Liver (tissue), 9 donors: ENCODE data around the gene IP6K3. TPM values are rescaled to one million over a fixed set of nuclear protein-coding genes. Genes with fewer than 3 reads are reported as not detected.

ENCODE experiments used
- DNase-seq: peaks from one replicate; pipeline ENCODE4 v3.0.0-alpha.2; 2017; ENCODE audit warnings: low spot score
- H3K27ac ChIP-seq, 2 donors: one replicate each; pipeline ENCODE4 v1.7.0; 2013; ENCODE audit warnings: inconsistent platforms in 2 of 2, low read length in 2 of 2, control low read depth in 1 of 2, low read depth in 1 of 2, mild to moderate bottlenecking in 1 of 2
- H3K27me3 ChIP-seq, 4 donors: one replicate each; pipeline versions ENCODE4 v1.6.1 to v1.7.0; 2013; ENCODE audit warnings: low read length in 3 of 4, inconsistent platforms in 1 of 4, mild to moderate bottlenecking in 1 of 4, moderate library complexity in 1 of 4; ENCODE audit not compliant: control insufficient read depth in 4 of 4, insufficient read depth in 4 of 4
- H3K36me3 ChIP-seq, 4 donors: one replicate each; pipeline versions ENCODE4 v1.6.1 to v1.7.0; 2013; ENCODE audit warnings: low read length in 3 of 4, mild to moderate bottlenecking in 3 of 4, low read depth in 1 of 4, moderate library complexity in 1 of 4; ENCODE audit not compliant: control insufficient read depth in 4 of 4, insufficient read depth in 3 of 4
- H3K4me1 ChIP-seq, 4 donors: one replicate each; pipeline versions ENCODE4 v1.6.1 to v1.7.0; 2013; ENCODE audit warnings: low read length in 3 of 4, mild to moderate bottlenecking in 3 of 4, moderate library complexity in 1 of 4; ENCODE audit not compliant: control insufficient read depth in 4 of 4, insufficient read depth in 4 of 4
- H3K4me3 ChIP-seq, 3 donors: one replicate each; pipeline versions ENCODE4 v1.6.1 to v1.7.0; 2013; ENCODE audit warnings: low read length in 3 of 3, control low read depth in 1 of 3, low read depth in 1 of 3, mild to moderate bottlenecking in 1 of 3
- H3K9ac ChIP-seq, 2 donors: one replicate each; pipeline ENCODE4 v1.7.0; 2013; ENCODE audit warnings: low read length in 2 of 2, mild to moderate bottlenecking in 2 of 2, moderate library complexity in 2 of 2, control low read depth in 1 of 2, low read depth in 1 of 2
- H3K9me3 ChIP-seq, 4 donors: one replicate each; pipeline versions ENCODE4 v1.6.1 to v1.7.0; 2013; ENCODE audit warnings: low read length in 3 of 4; ENCODE audit not compliant: control insufficient read depth in 4 of 4
- ATF3 ChIP-seq: IDR thresholded peaks from 2 replicates; pipeline ENCODE4 v1.6.1; 2016; ENCODE audit warnings: antibody characterized with exemption
- HNF4A ChIP-seq, 2 donors: conservative IDR thresholded peaks; 2 replicates each; pipeline ENCODE4 v1.6.1; 2016; ENCODE audit warnings: antibody characterized with exemption in 2 of 2, mild to moderate bottlenecking in 2 of 2
- HNF4G ChIP-seq: IDR thresholded peaks from 2 replicates; pipeline ENCODE4 v1.6.1; 2016; ENCODE audit warnings: antibody characterized with exemption
- NR2F2 ChIP-seq: IDR thresholded peaks from 2 replicates; pipeline ENCODE4 v1.6.1; 2016; ENCODE audit warnings: antibody characterized with exemption
- RXRA ChIP-seq, 2 donors: IDR thresholded peaks; 2 replicates each; pipeline ENCODE4 v1.6.1; 2017 to 2018; ENCODE audit warnings: antibody characterized with exemption in 2 of 2, mild to moderate bottlenecking in 1 of 2
- SP1 ChIP-seq: IDR thresholded peaks from 2 replicates; pipeline ENCODE4 v1.6.1; 2018; ENCODE audit warnings: antibody characterized with exemption, mild to moderate bottlenecking
- TAF1 ChIP-seq: conservative IDR thresholded peaks from 2 replicates; pipeline ENCODE4 v1.6.1; 2016; ENCODE audit warnings: antibody characterized with exemption, mild to moderate bottlenecking
- WGBS: extraction: QIAGEN DNeasy Blood & Tissue Kit; methylation state at CpG from one replicate; pipeline ENCODE4 v1.1.7; 2013; 5-methylcytosine and 5-hydroxymethylcytosine counted together
- polyA plus RNA-seq, 2 donors: library from polyadenylated mRNA; stranded (reverse) in 1 of 2; unstranded in 1 of 2; fragments of 200-250 nt in 1 of 2; fragments of >200 nt in 1 of 2; fragmentation: Nextera tagmentation in 1 of 2; extraction: Ambion mirVana in 1 of 2; gene quantifications; one replicate each; pipeline versions ENCODE4 v1.2.1 to v1.2.3, GENCODE V29; 2013 to 2015
- total RNA-seq, 2 donors: library from RNA; depleted of rRNA; stranded (reverse); fragments of >200 nt; gene quantifications; one replicate each; pipeline ENCODE4 v1.2.3, GENCODE V29; 2014
- TF ChIP-seq, protein P1 (sequence below): IDR thresholded peaks from 2 replicates; pipeline ENCODE4 v1.6.1; 2016; ENCODE audit warnings: antibody characterized with exemption, mild to moderate bottlenecking
- TF ChIP-seq, protein P2 (sequence below): IDR thresholded peaks from 2 replicates; pipeline ENCODE4 v1.6.1; 2016; ENCODE audit warnings: antibody characterized with exemption
- TF ChIP-seq, protein P3 (sequence below): IDR thresholded peaks from 2 replicates; pipeline ENCODE4 v1.6.1; 2016; ENCODE audit warnings: antibody characterized with exemption
- donor health status: healthy.
- donor health status: healthy.
- donor health status: healthy.
- donor health status: healthy.
- donor health status: healthy.

IP6K3 gene
- total and polyA plus RNA-seq, 4 donors = 1.5 to 12.9 (median 6.7) TPM

- Histone ChIP-seq H3K4me1 (peaks cover 0 to 34% (median 18%) of the 10 kb centered on the region in 4 donors), H3K27me3 (no peaks in the 10 kb centered on the region), H3K4me3 (no peak overlapping the region), H3K27ac (peak overlapping the region; percentile 16 to 37), H3K9ac (no peak overlapping the region), H3K9me3 (no peaks in the 10 kb centered on the region), H3K36me3 (no peaks in the 10 kb centered on the region)
- peak; percentile 45 for DNase-seq
- TF ChIP-seq, protein P1, sequence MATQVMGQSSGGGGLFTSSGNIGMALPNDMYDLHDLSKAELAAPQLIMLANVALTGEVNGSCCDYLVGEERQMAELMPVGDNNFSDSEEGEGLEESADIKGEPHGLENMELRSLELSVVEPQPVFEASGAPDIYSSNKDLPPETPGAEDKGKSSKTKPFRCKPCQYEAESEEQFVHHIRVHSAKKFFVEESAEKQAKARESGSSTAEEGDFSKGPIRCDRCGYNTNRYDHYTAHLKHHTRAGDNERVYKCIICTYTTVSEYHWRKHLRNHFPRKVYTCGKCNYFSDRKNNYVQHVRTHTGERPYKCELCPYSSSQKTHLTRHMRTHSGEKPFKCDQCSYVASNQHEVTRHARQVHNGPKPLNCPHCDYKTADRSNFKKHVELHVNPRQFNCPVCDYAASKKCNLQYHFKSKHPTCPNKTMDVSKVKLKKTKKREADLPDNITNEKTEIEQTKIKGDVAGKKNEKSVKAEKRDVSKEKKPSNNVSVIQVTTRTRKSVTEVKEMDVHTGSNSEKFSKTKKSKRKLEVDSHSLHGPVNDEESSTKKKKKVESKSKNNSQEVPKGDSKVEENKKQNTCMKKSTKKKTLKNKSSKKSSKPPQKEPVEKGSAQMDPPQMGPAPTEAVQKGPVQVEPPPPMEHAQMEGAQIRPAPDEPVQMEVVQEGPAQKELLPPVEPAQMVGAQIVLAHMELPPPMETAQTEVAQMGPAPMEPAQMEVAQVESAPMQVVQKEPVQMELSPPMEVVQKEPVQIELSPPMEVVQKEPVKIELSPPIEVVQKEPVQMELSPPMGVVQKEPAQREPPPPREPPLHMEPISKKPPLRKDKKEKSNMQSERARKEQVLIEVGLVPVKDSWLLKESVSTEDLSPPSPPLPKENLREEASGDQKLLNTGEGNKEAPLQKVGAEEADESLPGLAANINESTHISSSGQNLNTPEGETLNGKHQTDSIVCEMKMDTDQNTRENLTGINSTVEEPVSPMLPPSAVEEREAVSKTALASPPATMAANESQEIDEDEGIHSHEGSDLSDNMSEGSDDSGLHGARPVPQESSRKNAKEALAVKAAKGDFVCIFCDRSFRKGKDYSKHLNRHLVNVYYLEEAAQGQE = no peak
- TF ChIP-seq SP1 (peak; percentile 92), HNF4A (conservative IDR thresholded peaks at IDR 0.05) (peak in 1 of 2 donors; percentile 36), ATF3 (peak; percentile 87), NR2F2 (peak; percentile 97), RXRA (IDR thresholded peaks at IDR 0.05) (peak; percentile 49 to 91), HNF4G (no peak), TAF1 (no peak)
- TF ChIP-seq, protein P2, sequence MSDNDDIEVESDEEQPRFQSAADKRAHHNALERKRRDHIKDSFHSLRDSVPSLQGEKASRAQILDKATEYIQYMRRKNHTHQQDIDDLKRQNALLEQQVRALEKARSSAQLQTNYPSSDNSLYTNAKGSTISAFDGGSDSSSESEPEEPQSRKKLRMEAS = no peak
- TF ChIP-seq, protein P3, sequence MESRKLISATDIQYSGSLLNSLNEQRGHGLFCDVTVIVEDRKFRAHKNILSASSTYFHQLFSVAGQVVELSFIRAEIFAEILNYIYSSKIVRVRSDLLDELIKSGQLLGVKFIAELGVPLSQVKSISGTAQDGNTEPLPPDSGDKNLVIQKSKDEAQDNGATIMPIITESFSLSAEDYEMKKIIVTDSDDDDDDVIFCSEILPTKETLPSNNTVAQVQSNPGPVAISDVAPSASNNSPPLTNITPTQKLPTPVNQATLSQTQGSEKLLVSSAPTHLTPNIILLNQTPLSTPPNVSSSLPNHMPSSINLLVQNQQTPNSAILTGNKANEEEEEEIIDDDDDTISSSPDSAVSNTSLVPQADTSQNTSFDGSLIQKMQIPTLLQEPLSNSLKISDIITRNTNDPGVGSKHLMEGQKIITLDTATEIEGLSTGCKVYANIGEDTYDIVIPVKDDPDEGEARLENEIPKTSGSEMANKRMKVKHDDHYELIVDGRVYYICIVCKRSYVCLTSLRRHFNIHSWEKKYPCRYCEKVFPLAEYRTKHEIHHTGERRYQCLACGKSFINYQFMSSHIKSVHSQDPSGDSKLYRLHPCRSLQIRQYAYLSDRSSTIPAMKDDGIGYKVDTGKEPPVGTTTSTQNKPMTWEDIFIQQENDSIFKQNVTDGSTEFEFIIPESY = no peak
- 54% methylated on average over 11 of the region's 11 CpGs for WGBS
Observed at GRCh38 chr6:33750244-33750991, 3.7 kb upstream of the IP6K3 start.

DNA sequence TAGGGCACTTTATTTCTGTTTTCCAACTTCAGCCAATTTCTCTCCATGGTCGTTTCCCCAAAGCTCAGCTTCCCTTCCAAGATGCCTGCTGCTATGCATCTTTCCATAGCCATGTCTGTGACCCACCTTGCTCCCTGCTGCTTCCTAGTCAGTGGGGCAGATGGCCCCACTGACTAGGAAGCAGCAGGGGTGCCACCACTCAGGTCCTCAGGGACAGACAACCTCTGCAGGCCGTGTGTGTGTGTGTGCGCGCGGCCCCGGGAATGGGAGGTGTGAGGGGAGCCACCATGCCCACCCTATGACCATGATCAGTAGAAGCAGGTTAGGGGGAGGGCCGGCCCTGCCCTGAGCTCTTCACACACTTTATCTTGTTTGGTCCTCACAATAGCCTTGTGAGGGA is 2.7 kb upstream of the IP6K3 start:
- no peak overlapping the region for H3K4me3 ChIP-seq
- H3K9ac ChIP-seq = no peak overlapping the region
- no peaks in the 10 kb centered on the region for H3K27me3 ChIP-seq
- H3K36me3 ChIP-seq = no peaks in the 10 kb centered on the region
- no peak overlapping the region for H3K27ac ChIP-seq
- 84% methylated on average over 7 of the region's 7 CpGs for WGBS
- no peaks in the 10 kb centered on the region for H3K9me3 ChIP-seq
- peaks cover 2 to 44% (median 26%) of the 10 kb centered on the region in 4 donors for H3K4me1 ChIP-seq
- no peak for TF ChIP-seq HNF4G
- DNase-seq = no peak

- no peak for DNase-seq
- H3K36me3 ChIP-seq = no peaks in the 10 kb centered on the region
- H3K27ac ChIP-seq = no peak overlapping the region
- WGBS = 89% methylated on average over 4 of the region's 4 CpGs
- no peak overlapping the region for H3K4me3 ChIP-seq
- H3K9ac ChIP-seq = no peak overlapping the region
- TF ChIP-seq HNF4A (conservative IDR thresholded peaks at IDR 0.05) = no peak
- H3K4me1 ChIP-seq = peaks cover 2 to 49% (median 31%) of the 10 kb centered on the region in 4 donors
- H3K9me3 ChIP-seq = no peaks in the 10 kb centered on the region
- H3K27me3 ChIP-seq = no peaks in the 10 kb centered on the region
Observed at GRCh38 chr6:33748841-33749240, 2.1 kb upstream of the IP6K3 start.
